Medulla oblongata (tissue), 1 donor: ENCODE data around the gene KDM5B.
"Not testable (repeated sequence)": the region's sequence is repeated elsewhere in the genome, so short reads cannot be mapped to it uniquely, and the experiment has no call there.

ENCODE experiments used
- DNase-seq: peaks from one replicate; pipeline ENCODE4 v3.0.0-alpha.2; 2015; ENCODE audit errors: extremely low spot score

Gene KDM5B

GRCh38 chr1:202807926-202808757 is at the start of gene KDM5B:
Gene KDM5B (minus strand): TSS chr1:202808421. CDS start chr1:202808305, 116 bp downstream.
- DNase-seq, result peak; percentile 62

DNA sequence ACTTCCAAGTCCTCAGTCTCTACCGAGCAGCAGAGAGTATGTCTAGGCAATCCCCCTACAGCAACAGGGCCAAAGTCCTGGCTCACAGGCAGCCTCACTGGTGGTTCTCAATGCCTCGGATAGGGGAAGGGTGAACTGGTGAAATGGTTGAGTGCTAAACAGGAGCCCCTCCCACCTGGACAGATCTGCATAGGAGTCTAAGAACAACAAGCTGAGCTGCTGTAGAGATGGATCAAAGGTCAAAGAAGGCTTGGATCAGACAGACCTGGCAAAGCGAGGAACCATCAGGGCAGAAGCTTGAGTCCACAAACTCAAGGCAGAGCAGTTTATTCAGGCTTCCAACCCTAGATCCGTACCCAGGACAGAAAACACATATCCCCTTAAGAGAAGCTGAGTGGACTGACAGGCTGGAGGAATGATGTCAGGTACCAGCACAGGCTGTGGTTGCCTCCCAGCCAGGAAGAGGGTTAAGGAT is 49.0 kb upstream of the KDM5B start:
- no peak for DNase-seq

- DNase-seq, result no peak
Measured at GRCh38 chr1:202856014-202856413, 47.8 kb upstream of the KDM5B start.

GRCh38 chr1:202854787-202855186 is 46.6 kb upstream of the KDM5B start:
- DNase-seq, result no peak

DNA sequence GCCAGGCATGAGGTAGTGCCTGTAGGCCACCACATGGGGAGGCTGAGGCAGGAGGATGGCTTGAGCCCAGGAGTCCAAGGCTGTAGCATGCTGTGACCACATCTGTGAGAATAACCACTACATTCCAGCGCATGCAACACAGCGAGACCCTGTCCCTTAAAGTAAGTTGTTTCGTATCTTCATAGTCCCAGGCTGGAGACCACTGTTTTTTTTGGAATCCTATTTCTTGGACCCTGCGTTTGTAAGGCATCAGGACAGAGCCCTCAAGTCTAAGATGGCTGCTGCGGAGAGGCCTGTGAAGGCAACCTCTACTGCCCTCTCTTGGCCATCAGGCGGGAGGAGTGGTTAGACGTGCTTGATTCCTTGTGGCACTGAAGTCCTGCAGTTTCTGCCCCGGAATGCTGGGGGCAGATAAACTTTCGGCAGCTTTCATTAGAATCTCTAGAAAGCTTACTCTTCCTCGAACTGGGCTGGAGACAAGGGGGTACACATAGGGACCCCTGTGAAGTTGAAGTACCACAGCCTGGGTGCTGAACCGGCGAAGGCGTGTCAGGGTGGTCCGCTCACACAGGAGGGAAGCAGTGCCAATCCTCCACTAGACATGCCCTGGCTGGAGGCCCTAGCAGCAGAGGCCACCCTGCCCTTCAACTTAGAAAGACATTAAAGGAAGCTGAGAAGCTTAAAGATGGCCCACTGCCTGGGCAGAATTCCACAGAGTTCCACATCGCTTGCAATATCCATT is 44.1 kb upstream of the KDM5B start:
- no peak for DNase-seq

GRCh38 chr1:202850593-202851362 is 42.6 kb upstream of the KDM5B start:
- DNase-seq, result peak; percentile 9

- no peak for DNase-seq
Measured at GRCh38 chr1:202848191-202848542, 39.9 kb upstream of the KDM5B start.

DNA sequence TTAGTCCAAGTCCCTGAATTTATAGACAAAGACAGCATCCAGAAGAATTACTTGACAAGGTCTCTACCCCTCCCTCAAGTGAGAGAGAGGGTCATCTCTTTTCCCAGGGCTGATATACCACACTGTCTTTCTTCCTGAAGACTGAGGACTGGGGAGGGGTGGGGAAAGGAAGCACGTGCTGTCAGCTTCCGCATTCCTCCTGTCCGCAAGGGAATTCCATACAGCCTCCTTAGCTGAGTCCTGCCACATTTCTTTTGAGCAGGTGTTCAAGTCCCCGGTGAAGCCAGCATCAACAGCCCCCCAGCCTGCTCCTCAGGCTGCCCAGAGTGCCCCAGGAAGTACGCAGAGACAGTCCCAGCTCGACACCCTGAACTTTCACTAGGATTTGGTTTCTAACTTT is 36.7 kb upstream of the KDM5B start:
- DNase-seq, result no peak

DNA sequence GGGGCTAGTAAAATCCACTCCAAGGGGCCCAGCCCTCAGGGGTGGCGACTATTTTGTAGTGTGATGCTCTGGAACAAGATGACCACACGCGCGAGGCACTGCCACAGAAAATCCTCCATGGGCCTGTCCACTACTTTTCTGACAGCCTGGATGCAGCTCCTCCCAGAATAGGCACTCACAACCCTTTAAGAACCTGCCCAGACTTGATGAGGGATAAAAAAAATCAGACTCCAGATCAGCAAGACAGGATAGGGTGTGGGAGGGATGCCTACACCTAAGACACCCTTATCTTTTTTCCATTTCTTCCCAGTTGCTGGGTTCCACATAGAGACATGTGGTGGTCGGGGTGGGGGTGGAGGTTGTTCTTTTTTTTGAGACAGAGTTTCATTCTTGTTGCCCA is 36.0 kb upstream of the KDM5B start:
- no peak for DNase-seq

DNA sequence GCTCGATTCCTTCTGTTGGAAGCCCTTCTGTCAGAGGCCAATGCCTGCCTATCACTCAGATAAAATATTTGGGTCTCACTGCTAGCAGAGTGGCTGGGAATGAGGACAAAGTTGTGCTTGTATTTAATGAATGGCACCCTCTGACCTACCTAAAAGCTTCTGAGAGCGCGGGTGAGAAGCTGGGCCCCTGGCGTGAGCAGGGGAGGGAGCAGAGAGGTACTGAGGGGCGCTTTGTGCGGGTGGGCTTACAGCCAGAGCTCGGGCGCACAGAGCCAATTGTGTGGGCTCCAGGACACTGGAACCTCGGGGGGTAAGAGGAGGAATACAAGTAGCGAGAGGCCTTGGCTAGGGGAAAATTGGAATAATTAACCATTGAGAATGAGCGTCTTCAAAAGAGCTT is 34.9 kb upstream of the KDM5B start:
- no peak for DNase-seq

GRCh38 chr1:202837746-202838262 is 29.6 kb upstream of the KDM5B start:
- no peak for DNase-seq

GRCh38 chr1:202836623-202837403 is 28.6 kb upstream of the KDM5B start:
- DNase-seq, result no peak

DNA sequence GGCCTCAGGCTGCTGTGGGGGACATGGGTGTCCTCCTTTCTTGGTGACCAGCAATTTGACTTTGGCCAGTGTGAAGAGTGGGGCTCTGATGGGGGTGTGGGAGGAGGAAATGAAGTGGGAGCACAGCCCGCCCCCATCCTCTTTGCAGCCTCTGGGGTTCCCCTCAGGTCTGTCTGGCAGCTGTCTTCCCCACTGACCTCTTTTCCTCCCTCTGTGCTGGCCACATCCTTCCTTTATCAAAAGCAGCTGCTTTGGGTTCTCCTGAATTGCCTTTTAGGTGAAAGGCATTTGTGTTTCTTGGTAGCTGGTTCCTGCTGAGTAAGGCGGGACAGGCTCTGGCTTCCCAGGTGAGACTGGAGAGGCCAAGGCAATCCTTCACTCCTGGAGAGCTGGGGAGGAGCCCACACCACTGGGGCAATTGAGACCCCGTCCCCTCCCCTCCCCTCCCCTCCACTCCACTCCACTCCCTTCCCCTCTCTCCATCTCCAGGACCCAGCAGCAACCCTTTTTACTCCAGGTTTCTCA is 27.4 kb upstream of the KDM5B start:
- DNase-seq, result no peak

GRCh38 chr1:202834771-202835547 is 26.7 kb upstream of the KDM5B start:
- DNase-seq, result no peak

DNA sequence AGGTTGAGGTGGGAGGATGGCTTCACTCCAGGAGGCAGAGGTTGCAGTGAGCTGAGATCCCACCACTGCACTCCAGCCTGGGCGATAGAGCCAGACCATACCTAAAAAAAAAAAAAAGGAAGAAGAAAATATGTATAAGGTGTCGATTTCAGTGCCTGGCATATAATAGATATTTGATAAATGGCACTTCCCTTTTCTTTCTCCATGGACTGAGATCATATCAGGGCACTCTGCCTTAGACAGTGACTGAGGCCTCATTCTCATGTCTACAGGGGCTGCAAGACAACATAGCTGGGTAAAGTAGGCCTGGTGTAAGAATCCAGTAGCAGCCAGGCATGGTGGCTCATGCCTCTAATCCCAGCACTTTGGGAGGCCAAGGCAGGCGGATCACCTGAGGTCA is 23.7 kb upstream of the KDM5B start:
- no peak for DNase-seq

DNA sequence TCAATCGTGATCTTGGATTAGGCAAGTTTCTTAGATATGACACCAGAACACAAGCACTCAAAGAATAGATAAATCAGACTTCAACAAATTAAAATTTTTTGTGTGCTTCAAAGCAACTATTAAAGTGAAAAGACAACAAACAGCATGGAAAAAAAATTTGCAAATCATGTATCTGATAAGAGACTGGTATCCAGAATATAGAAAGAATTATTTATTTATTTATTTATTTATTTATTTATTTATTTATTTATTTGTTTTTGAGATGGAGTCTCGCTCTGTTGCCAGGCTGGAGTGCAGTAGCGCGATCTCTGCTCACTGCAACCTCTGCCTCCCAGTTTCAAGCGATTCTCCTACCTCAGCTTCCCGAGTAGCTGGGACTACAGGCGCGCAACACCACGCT is 21.0 kb upstream of the KDM5B start:
- not testable (repeated sequence) for DNase-seq

GRCh38 chr1:202825748-202826147 is 17.5 kb upstream of the KDM5B start:
- DNase-seq, result no peak

GRCh38 chr1:202821467-202821866 is 13.2 kb upstream of the KDM5B start:
- DNase-seq, result no peak

- no peak for DNase-seq
Measured at GRCh38 chr1:202818819-202819218, 10.6 kb upstream of the KDM5B start.

- no peak for DNase-seq
Measured at GRCh38 chr1:202815120-202815519, 6.9 kb upstream of the KDM5B start.
